GM21619 (cell line): ENCODE data around the gene MDN1.
"Not testable (repeated sequence)": the region's sequence is repeated elsewhere in the genome, so short reads cannot be mapped to it uniquely, and the experiment has no call there.

Source experiments
- ATAC-seq: cut with Tn5 transposase; IDR thresholded peaks from one replicate; pipeline ENCODE4 v1.9.1; 2021; ENCODE audit not compliant: unreplicated experiment

The MDN1 gene

GRCh38 chr6:89661559-89661958 lies 158.0 kb downstream of the MDN1 start:
- no peak for ATAC-seq

DNA sequence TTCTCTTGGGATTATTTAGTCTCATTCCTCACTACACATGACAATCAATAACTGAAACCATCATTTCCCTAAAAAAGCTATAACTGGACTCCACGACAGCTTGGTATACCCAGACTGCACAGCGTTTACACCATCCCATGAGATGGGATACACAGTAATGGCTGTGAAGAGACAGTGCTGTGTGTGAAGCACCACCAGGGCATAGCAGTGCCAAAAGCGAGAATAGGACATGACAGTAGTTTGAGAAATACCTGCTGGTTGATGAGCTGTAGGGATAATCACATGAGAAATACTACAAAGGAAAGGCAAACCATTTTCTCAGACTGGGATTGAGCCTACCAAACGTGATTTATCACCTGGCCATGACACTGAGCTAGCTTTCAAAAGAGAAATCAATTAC lies 158.6 kb downstream of the MDN1 start:
- no peak for ATAC-seq

DNA sequence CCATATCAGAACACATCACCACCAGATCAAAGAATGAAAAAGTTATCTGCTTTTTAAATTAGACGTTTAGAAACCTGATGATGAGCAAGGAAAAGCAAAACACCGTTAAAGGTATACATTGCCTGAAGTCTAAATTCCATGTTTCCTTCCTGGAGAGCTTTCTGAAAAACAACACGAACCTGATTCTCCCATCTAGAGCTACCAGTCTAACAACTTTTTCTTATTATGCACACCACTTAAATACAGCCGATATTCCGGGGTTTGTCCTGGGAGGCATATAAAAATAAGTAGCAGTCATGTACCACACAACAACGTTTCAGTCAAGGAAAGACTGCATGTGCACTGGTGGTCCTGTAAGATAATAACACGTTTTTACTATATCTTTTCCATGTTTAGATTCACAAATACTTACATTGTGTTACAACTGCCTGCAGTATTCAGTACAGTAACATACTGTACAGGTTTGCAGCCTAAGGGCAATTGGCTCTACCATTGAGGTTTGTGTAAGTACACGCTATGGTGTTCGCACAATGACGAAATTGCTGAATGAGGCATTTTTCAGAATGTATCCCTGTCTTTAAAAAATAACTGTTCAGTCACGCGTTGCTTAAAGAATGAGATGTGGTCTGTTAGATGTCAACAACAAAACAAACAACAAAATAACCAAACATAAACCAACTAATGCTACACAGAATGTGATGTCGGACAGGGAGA lies 162.0 kb downstream of the MDN1 start:
- ATAC-seq = no peak

GRCh38 chr6:89655122-89655521 lies 164.5 kb downstream of the MDN1 start:
- ATAC-seq = no peak

DNA sequence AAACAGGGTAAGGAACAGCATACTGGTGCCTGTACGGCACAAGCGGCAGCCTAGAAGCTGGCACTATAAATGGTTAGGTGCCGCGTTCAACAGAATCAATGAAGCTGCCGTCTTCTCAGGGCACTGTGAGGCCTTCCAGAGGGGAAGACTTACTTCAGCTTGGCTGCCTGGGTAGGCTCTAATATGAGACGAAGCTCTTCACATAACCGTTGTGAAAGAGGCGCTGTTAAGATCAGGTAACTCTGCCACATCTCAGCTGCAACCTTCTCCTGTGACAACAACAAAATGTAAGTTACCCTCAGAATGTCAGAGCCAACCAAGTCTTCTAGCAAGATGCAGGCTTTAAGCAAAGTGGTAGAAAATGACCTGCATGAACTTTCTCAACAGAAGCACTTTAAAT lies 169.0 kb downstream of the MDN1 start:
- no peak for ATAC-seq

- no peak for ATAC-seq
Observed at GRCh38 chr6:89649682-89650081, 169.9 kb downstream of the MDN1 start.

DNA sequence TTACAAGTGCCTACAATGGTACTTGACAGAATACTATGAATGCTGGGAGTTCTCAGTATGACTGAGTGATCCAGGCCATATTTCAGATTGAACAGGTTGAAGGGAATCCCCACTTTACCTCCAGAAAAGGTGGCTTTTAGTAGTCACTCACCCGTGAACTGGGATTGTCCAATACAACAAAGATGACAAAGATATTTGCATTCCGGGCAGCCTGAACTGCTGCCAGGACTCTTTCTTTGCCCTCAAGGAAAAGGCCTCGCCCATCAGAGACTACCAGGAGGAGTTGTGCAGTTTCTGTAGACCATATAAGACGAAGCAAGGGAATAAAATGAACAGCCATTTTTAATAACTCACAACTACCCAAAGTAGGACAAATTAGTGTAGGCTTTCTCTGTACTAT lies 174.7 kb downstream of the MDN1 start:
- no peak for ATAC-seq

GRCh38 chr6:89643406-89643805 lies 176.2 kb downstream of the MDN1 start:
- no peak for ATAC-seq

DNA sequence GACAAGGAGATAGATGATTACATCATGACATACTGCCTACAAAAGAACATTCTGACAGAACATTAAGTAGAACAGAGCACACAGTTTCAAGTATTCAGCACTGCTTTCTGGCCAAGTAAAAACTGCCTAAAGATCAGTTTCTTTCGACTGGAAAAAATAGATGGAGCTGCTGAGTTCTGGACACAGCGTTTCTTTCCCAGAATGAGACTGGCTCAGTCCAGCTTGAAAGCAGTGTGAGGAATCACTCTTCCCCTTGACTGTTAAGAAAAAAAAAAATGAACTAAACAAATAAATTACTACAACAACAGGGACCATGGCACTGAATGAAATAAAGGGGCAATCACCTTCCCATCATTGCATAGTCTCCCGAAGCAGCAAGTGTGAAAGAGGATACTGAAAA lies 176.6 kb downstream of the MDN1 start:
- no peak for ATAC-seq

DNA sequence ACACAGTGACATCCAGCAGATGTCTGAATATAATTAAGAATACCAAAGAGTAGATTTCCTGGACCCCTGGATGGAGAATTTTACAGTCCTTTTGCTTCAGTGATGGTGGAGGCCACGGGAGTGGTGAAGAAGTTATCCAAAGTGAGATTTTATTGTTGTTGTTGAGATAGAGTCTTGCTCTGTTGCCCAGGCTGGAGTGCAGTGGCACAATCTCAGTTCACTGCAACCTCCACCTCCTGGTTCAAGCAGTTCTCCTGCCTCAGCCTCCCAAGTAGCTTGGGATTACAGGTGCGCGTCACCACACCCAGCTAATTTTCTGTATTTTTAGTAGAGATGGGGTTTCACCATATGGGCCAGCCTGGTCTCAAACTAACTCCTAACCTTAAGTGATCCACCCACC lies 178.0 kb downstream of the MDN1 start:
- not testable (repeated sequence) for ATAC-seq

GRCh38 chr6:89640804-89641203 lies 178.8 kb downstream of the MDN1 start:
- ATAC-seq = no peak

DNA sequence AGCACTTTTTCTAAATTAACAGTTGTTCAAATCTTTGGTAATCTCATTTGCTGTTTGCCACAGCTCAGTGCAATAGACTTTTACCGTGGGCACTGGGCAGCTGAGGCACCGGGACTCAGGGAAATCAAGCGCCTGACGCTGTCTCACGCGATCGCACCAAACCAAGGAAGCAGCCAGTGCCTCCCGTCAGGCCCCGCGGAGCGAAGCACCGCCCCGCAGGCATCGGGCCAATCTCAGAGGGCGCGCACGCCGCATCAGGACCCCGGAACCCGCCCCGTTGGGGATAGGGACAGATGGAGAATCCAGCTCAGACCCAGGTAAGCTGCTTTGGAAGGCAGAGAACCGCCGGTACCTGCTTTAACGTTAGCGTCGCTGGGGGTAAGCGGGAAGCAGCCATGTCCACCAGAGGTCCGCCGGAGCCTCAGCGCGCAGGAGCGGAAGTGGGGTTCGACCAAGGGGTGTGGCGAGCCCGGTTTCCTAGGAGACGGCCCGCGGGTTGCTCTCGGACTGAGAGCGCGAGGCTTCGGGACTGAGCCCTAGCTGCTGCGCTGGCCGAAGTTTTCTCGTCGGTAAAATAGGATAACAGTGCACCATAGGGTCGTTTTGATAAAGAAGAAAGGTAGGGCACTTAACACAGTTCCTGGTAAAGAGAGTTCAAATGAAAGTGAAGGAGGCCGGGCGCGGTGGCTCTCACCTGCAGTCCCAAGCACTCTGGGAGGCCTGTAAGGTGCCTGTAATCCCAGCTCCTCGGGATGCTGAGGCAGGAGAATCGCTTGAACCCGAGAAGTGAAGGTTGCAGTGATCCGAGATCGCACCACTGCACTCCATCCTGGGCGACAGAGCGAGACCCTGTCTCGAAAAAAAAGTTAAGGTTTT lies 181.0 kb downstream of the MDN1 start, which contains the start of gene LYRM2:
TSS of gene LYRM2 (minus strand) at position 428 of the 876 bp plus-strand sequence. CDS start at position 397, 31 bp downstream.
- ATAC-seq = peak; percentile 97

DNA sequence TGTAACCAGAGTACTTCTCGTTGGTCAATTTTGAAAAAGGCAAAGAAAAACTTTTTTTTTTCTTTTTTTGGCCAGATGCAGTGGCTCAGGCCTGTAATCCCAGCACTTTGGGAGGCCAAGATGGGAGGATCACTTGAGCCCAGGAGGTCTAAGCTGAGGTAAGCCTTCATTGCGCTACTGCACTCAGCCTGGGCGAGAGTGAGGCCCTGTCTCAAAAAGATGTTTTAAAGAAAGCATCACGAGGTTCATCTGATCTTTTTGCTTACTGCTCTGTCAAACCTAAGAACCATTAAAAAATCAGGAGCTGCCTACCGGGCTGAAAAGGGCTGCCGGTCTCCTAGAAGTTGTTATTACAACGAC lies 181.7 kb downstream of the MDN1 start:
- peak; percentile 3 for ATAC-seq

DNA sequence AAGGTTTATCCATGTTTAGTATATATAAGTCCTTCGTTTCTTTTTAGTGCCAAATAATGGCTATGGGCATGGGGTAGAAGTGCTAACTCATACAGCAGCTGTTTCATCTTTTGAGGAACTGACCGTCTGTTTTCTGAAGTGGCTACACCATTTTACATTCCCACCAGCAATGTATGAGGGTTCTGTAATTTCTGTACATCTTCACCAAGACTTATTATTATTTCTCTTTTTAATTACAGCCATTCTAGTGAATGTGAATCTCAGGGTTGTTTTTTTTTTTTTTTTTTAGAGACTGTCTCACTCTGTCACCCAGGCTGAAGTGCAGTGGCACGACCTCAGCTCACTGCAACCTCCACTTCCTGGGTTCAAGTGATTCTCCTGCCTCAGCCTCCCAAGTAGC lies 183.2 kb downstream of the MDN1 start:
- not testable (repeated sequence) for ATAC-seq

- ATAC-seq = no peak
Observed at GRCh38 chr6:89630488-89630887, 189.1 kb downstream of the MDN1 start.

DNA sequence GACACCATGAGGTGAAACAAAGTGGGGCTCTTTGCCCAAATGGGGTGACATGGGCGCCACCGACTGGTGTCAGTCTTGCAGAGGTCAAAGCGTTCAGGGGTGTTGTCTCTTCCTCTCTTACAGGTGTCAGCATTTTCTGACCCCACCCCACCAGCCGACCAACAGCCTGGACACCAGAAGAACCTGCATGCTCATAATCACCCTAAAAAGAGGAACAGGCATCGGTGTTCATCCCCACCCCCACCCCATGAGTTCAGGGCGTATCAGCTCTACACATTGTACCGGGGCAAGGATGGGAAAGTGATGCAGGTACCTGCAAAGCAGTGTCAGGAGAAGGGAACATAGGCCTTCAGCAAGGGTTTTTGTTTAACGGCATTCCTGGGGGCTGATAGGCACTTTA lies 195.8 kb downstream of the MDN1 start:
- no peak for ATAC-seq

DNA sequence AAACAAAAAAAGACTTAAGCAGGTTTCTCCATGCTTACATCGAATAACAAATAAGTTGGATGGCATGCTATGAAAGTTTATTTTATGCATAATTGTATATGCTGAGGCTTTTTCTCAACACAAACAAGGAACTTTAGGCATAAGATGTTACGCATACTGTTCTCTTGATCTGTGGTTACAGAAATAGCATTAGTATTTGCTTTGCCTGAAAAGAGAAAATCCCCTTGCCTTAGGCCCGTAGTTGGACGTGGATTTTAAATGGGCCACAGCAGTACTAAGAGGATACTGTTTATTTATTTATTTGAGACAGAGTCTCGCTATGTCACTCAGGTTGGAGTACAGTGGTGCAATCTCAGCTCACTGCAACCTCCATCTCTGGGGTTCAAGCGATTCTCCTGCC lies 200.0 kb downstream of the MDN1 start:
- ATAC-seq = no peak

DNA sequence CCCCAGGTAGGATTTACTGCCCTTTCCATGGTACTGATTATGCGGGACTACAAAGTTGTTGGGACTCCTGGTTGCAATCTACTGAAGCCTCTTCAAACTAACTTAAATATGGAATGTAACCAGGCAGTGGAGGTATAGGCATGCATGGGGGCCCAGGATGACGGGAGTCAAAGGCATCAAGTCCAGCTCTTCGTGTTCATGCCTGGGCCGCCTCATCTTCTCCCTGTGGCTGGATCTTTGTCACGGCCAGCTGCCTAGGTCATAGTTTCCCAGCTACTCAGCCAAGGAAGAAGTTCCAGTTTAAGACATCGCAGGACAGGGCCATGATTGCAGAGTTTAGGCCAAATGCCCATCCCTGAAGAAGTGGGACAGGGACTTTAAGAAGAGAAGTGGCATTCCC lies 201.6 kb downstream of the MDN1 start:
- no peak for ATAC-seq

DNA sequence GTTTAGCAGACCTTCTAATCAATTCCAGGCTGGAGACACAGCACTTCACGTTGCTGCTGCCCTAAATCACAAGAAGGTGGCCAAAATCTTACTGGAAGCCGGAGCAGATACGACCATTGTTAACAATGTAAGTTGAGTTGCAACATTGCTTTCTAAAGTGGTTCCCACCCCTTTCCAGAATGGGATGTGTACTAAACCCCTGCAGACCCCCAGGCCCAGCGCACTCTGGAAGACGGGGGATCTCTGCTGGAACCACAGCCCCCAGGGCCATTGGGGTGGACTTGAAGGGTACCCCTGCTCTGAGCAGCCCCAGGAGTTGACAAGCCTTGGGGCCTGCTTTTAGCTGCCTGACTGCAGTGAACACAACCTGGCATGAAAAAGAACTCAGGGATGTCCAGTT lies 203.1 kb downstream of the MDN1 start:
- no peak for ATAC-seq

- ATAC-seq = no peak
Observed at GRCh38 chr6:89615882-89616281, 203.7 kb downstream of the MDN1 start.

GRCh38 chr6:89613790-89614189 lies 205.8 kb downstream of the MDN1 start:
- no peak for ATAC-seq

GRCh38 chr6:89612121-89612520 lies 207.5 kb downstream of the MDN1 start:
- no peak for ATAC-seq
